ENCODE results near the gene CACNA1C. TPM values are rescaled to one million over a fixed set of nuclear protein-coding genes. Genes with fewer than 3 reads are reported as not detected.

CACNA1C gene
- total RNA-seq, 2 experiments from 2014 or later = 0.69 to 1.4 TPM

GRCh38 chr12:2075508-2076195 is 22.9 kb downstream of the CACNA1C start:
- no peak overlapping the region for H3K4me2 ChIP-seq (ENCODE audit: low read length)
- no peaks in the 10 kb centered on the region for H3K9me3 ChIP-seq (ENCODE audit: low read length)
- no TSS peak for BruUV-seq (replicated peaks)
- DNase-seq (ENCODE audit: low spot score) = no peak
- TF ChIP-seq EZH2phosphoT487 (IDR thresholded peaks at IDR 0.05; ENCODE audit: borderline replicate concordance, low read depth, low read length) (no peak), CTCF (conservative IDR thresholded peaks at IDR 0.05; ENCODE audit: low read length) (no peak)
- no peak overlapping the region for H2AFZ ChIP-seq (ENCODE audit: low read length)
- no peaks in the 10 kb centered on the region for H3K36me3 ChIP-seq (ENCODE audit: insufficient read depth, low read length)
- H4K20me1 ChIP-seq (ENCODE audit: insufficient read depth, low read length) = no peaks in the 10 kb centered on the region
- intact Hi-C loops (cut with micrococcal nuclease; ENCODE audit: unreplicated experiment) = no loop called here
- no peak overlapping the region for H3K4me3 ChIP-seq (ENCODE audit: low read depth, low read length, poor library complexity, severe bottlenecking)
- H3K27ac ChIP-seq (ENCODE audit: low read depth, low read length, poor library complexity, severe bottlenecking) = no peak overlapping the region
- no peaks in the 10 kb centered on the region for H3K4me1 ChIP-seq (ENCODE audit: insufficient read depth, low read length, poor library complexity, severe bottlenecking)
- H3K9me2 ChIP-seq (ENCODE audit: insufficient read depth, low read length) = no peaks in the 10 kb centered on the region
- CTCF ChIA-PET (ENCODE audit: unreplicated experiment) = interaction anchor here (0.6 kb wide), 1 partner anchor 45 kb away, joined by 6 read pairs; no protein-coding TSS in a partner anchor
- POLR2A ChIA-PET = interaction anchor here (0.9 to 1.0 kb wide), 2 partner anchors 15 to 18 kb away, joined by 3 to 4 read pairs; no protein-coding TSS in a partner anchor
- no peaks in the 10 kb centered on the region for H3K79me2 ChIP-seq (ENCODE audit: insufficient read depth, low read depth, low read length)

GRCh38 chr12:2076196-2076570 is 23.4 kb downstream of the CACNA1C start:
- H3K27ac ChIP-seq (ENCODE audit: low read depth, low read length, poor library complexity, severe bottlenecking) = no peak overlapping the region
- no peaks in the 10 kb centered on the region for H3K4me1 ChIP-seq (ENCODE audit: insufficient read depth, low read length, poor library complexity, severe bottlenecking)
- no peak for TF ChIP-seq CTCF (conservative IDR thresholded peaks at IDR 0.05; ENCODE audit: low read length)
- no peak for TF ChIP-seq EZH2phosphoT487 (IDR thresholded peaks at IDR 0.05; ENCODE audit: borderline replicate concordance, low read depth, low read length)
- DNase-seq (ENCODE audit: low spot score) = no peak
- CTCF ChIA-PET (ENCODE audit: unreplicated experiment) = no interaction called here
- H4K20me1 ChIP-seq (ENCODE audit: insufficient read depth, low read length) = no peaks in the 10 kb centered on the region
- no peak overlapping the region for H3K4me2 ChIP-seq (ENCODE audit: low read length)
- no peaks in the 10 kb centered on the region for H3K9me3 ChIP-seq (ENCODE audit: low read length)
- no TSS peak for BruUV-seq (replicated peaks)
- H2AFZ ChIP-seq (ENCODE audit: low read length) = no peak overlapping the region
- intact Hi-C loops (cut with micrococcal nuclease; ENCODE audit: unreplicated experiment) = no loop called here
- no peak overlapping the region for H3K4me3 ChIP-seq (ENCODE audit: low read depth, low read length, poor library complexity, severe bottlenecking)
- no peaks in the 10 kb centered on the region for H3K79me2 ChIP-seq (ENCODE audit: insufficient read depth, low read depth, low read length)
- H3K36me3 ChIP-seq (ENCODE audit: insufficient read depth, low read length) = no peaks in the 10 kb centered on the region
- no peaks in the 10 kb centered on the region for H3K9me2 ChIP-seq (ENCODE audit: insufficient read depth, low read length)
- POLR2A ChIA-PET = no interaction called here

- DNase-seq (ENCODE audit: low spot score) = no peak
- BruUV-seq (replicated peaks) = no TSS peak
- intact Hi-C loops (cut with micrococcal nuclease; ENCODE audit: unreplicated experiment) = no loop called here
- no peak overlapping the region for H3K27ac ChIP-seq (ENCODE audit: low read depth, low read length, poor library complexity, severe bottlenecking)
- H3K79me2 ChIP-seq (ENCODE audit: insufficient read depth, low read depth, low read length) = no peaks in the 10 kb centered on the region
- no peaks in the 10 kb centered on the region for H3K9me2 ChIP-seq (ENCODE audit: insufficient read depth, low read length)
- no peaks in the 10 kb centered on the region for H3K4me1 ChIP-seq (ENCODE audit: insufficient read depth, low read length, poor library complexity, severe bottlenecking)
- H3K9me3 ChIP-seq (ENCODE audit: low read length) = no peaks in the 10 kb centered on the region
- no peak overlapping the region for H2AFZ ChIP-seq (ENCODE audit: low read length)
- no peak overlapping the region for H3K4me3 ChIP-seq (ENCODE audit: low read depth, low read length, poor library complexity, severe bottlenecking)
- CTCF ChIA-PET (ENCODE audit: unreplicated experiment) = no interaction called here
- POLR2A ChIA-PET = no interaction called here
- H3K4me2 ChIP-seq (ENCODE audit: low read length) = no peak overlapping the region
- no peaks in the 10 kb centered on the region for H4K20me1 ChIP-seq (ENCODE audit: insufficient read depth, low read length)
- TF ChIP-seq EZH2phosphoT487 (IDR thresholded peaks at IDR 0.05; ENCODE audit: borderline replicate concordance, low read depth, low read length) = no peak
- no peak for TF ChIP-seq CTCF (conservative IDR thresholded peaks at IDR 0.05; ENCODE audit: low read length)
- no peaks in the 10 kb centered on the region for H3K36me3 ChIP-seq (ENCODE audit: insufficient read depth, low read length)
These were observed 23.9 kb downstream of the CACNA1C start for GRCh38 chr12:2076728-2077127.
